ENCODE measurements around the gene C5orf63.

C5orf63 gene

GRCh38 chr5:127030259-127031146 is 42.8 kb downstream of the C5orf63 start, which contains the start of gene MARCHF3:
Gene MARCHF3 (minus strand): TSS chr5:127030558. CDS start chr5:126918171, 112,387 bp downstream.
- H3K36me3 ChIP-seq, result no peaks in the 10 kb centered on the region
- H3K27me3 ChIP-seq, result no peaks in the 10 kb centered on the region
- H3K9me3 ChIP-seq, result no peaks in the 10 kb centered on the region
- H3K4me1 ChIP-seq, result no peaks in the 10 kb centered on the region; the same call in 1 of the 2 replicates
- peak within 1 kb of the TSS; percentile 88 for H3K4me3 ChIP-seq (ENCODE audit: low read depth, low read length)
- peak; percentile 98 for DNase-seq
- TF ChIP-seq, protein P1, sequence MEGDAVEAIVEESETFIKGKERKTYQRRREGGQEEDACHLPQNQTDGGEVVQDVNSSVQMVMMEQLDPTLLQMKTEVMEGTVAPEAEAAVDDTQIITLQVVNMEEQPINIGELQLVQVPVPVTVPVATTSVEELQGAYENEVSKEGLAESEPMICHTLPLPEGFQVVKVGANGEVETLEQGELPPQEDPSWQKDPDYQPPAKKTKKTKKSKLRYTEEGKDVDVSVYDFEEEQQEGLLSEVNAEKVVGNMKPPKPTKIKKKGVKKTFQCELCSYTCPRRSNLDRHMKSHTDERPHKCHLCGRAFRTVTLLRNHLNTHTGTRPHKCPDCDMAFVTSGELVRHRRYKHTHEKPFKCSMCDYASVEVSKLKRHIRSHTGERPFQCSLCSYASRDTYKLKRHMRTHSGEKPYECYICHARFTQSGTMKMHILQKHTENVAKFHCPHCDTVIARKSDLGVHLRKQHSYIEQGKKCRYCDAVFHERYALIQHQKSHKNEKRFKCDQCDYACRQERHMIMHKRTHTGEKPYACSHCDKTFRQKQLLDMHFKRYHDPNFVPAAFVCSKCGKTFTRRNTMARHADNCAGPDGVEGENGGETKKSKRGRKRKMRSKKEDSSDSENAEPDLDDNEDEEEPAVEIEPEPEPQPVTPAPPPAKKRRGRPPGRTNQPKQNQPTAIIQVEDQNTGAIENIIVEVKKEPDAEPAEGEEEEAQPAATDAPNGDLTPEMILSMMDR (IDR thresholded peaks at IDR 0.05; ENCODE audit: low read depth, low read length), result no peak; the same call in 1 of the 2 replicates

GRCh38 chr5:127029581-127030258 is 43.6 kb downstream of the C5orf63 start:
- Histone ChIP-seq H3K27me3 (no peaks in the 10 kb centered on the region), H3K4me3 (ENCODE audit: low read depth, low read length) (peak overlapping the region; percentile 88), H3K9me3 (no peaks in the 10 kb centered on the region), H3K36me3 (no peaks in the 10 kb centered on the region), H3K4me1 (no peaks in the 10 kb centered on the region; the same call in 1 of the 2 replicates)
- DNase-seq, result peak; percentile 73
- TF ChIP-seq, protein P1 (IDR thresholded peaks at IDR 0.05; ENCODE audit: low read depth, low read length), result peak; percentile 49

DNA sequence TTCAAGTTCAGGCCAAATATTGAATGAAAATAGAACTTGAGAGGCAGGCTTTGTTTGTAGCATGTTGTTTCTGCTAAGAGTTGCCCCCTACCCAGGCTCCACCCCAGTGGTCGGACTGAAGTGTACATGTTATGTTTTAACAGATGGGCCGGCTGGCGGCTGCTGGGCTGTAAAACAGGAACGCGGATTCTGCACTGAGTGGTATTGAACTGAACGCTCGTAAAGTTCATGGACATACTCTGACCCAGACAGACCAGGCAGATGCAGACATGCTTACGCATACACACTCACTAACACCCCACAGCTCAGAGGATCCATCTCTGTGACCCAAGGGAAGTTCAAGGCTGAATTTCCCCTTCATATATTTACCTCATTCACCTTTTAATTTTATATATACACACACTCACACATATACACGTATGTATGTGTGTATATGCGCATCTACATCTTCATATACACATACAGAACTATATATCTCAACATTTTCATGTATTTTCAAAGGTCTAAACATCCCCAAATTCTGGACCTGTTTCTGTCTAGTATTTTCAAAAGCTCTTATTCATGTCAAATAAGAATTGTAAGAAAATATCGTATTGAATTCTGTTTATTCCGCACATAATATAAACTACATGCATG is 44.4 kb downstream of the C5orf63 start:
- Histone ChIP-seq H3K4me3 (ENCODE audit: low read depth, low read length) (peak overlapping the region; percentile 88), H3K36me3 (no peaks in the 10 kb centered on the region), H3K27me3 (no peaks in the 10 kb centered on the region), H3K4me1 (no peaks in the 10 kb centered on the region; the same call in 1 of the 2 replicates), H3K9me3 (no peaks in the 10 kb centered on the region)
- peak; percentile 45 for DNase-seq
- TF ChIP-seq, protein P1 (IDR thresholded peaks at IDR 0.05; ENCODE audit: low read depth, low read length), result no peak; the same call in 1 of the 2 replicates

GRCh38 chr5:127027539-127027938 is 45.8 kb downstream of the C5orf63 start:
- Histone ChIP-seq H3K27me3 (no peaks in the 10 kb centered on the region), H3K4me1 (no peaks in the 10 kb centered on the region; the same call in 1 of the 2 replicates), H3K4me3 (ENCODE audit: low read depth, low read length) (no peak overlapping the region), H3K36me3 (no peaks in the 10 kb centered on the region), H3K9me3 (no peaks in the 10 kb centered on the region)
- TF ChIP-seq, protein P1 (IDR thresholded peaks at IDR 0.05; ENCODE audit: low read depth, low read length), result no peak
- no peak for DNase-seq

DNA sequence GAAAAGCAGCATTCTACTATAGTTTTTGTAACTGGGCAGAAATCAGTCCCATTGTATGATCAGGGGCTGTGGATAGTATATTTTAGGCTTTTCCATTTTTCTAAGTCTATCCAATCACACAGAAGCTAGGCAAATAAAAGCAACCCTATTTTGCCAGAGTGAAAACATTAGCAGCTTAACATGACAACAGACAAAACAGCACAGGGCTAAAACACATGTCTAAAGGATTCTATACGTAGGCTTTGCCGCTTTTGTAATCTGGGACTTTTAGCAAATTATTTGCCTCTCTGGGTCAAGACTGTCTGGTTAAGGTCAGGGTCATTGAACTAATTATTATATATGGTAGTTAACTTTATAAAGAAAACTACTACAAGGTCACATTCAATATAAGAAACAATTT is 47.1 kb downstream of the C5orf63 start:
- no peak overlapping the region for H3K4me3 ChIP-seq (ENCODE audit: low read depth, low read length)
- no peaks in the 10 kb centered on the region for H3K9me3 ChIP-seq
- no peak for DNase-seq
- no peaks in the 10 kb centered on the region; the same call in 1 of the 2 replicates for H3K4me1 ChIP-seq
- TF ChIP-seq, protein P1 (IDR thresholded peaks at IDR 0.05; ENCODE audit: low read depth, low read length), result no peak
- no peaks in the 10 kb centered on the region for H3K27me3 ChIP-seq
- H3K36me3 ChIP-seq, result no peaks in the 10 kb centered on the region
